Gastroesophageal sphincter (tissue), 4 donors: ENCODE data around the gene SNX13. TPM values are rescaled to one million over a fixed set of nuclear protein-coding genes. Genes with fewer than 3 reads are reported as not detected.

ENCODE experiments used
- ATAC-seq: fragments of 150-250 bp; one replicate; pipeline ENCODE4 v1.9.1; 2016; ENCODE audit warnings: mild to moderate bottlenecking, moderate library complexity
- H3K27ac ChIP-seq, 4 donors: fragments of 200-600 bp; sonication (generic) in 3 of 4; 1 replicate in 3 of 4; 2 replicates in 1 of 4; pipeline ENCODE4 v1.5.1; 2016 to 2019
- H3K27me3 ChIP-seq: fragments of 200-600 bp; sonication (generic); one replicate; pipeline ENCODE4 v1.5.1; 2019
- H3K36me3 ChIP-seq, 2 donors: fragments of 200-600 bp; sonication (generic); one replicate each; pipeline ENCODE4 v1.5.1; 2019; ENCODE audit warnings: control low read depth in 1 of 2
- H3K4me1 ChIP-seq, 3 donors: fragments of 200-600 bp; sonication (generic); 1 replicate in 2 of 3; 2 replicates in 1 of 3; pipeline ENCODE4 v1.5.1; 2016 to 2019; ENCODE audit warnings: control low read depth in 2 of 3
- H3K4me3 ChIP-seq, 2 donors: fragments of 200-600 bp; sonication (generic); one replicate each; pipeline ENCODE4 v1.5.1; 2019; ENCODE audit warnings: mild to moderate bottlenecking in 1 of 2, moderate library complexity in 1 of 2
- H3K9me3 ChIP-seq, 3 donors: fragments of 200-600 bp; sonication (generic); one replicate each; pipeline ENCODE4 v1.5.1; 2017 to 2019; ENCODE audit warnings: control low read depth in 2 of 3
- CTCF ChIP-seq, 4 experiments: fragments of 200-600 bp in 2 of 4; fragments of 450-650 bp in 2 of 4; sonication (generic) in 1 of 4; IDR thresholded peaks; one replicate each; pipeline ENCODE4 v1.5.1; 2017 to 2019; ENCODE audit warnings: antibody characterized with exemption in 4 of 4, mild to moderate bottlenecking in 2 of 4, moderate library complexity in 2 of 4
- EP300 ChIP-seq: sonication (generic); formaldehyde crosslinking; IDR thresholded peaks from one replicate; pipeline ENCODE4 v1.6.1; 2017; ENCODE audit warnings: antibody characterized with exemption, mild to moderate bottlenecking
- POLR2A ChIP-seq, 2 donors: fragments of 450-650 bp; IDR thresholded peaks; one replicate each; pipeline ENCODE4 v1.6.1; 2017; ENCODE audit warnings: antibody characterized with exemption in 2 of 2, mild to moderate bottlenecking in 2 of 2, moderate library complexity in 1 of 2
- POLR2AphosphoS5 ChIP-seq: sonication (generic); formaldehyde crosslinking; IDR thresholded peaks from one replicate; pipeline ENCODE4 v1.6.1; 2017; ENCODE audit warnings: antibody characterized with exemption
- WGBS, 2 donors: methylation state at CpG; one replicate each; pipeline ENCODE4 v1.1.5; 2018; ENCODE audit warnings: low coverage in 1 of 2; 5-methylcytosine and 5-hydroxymethylcytosine counted together
- total RNA-seq, 4 donors: library from RNA; depleted of rRNA; stranded (reverse); fragments of >200 nt; gene quantifications; one replicate each; pipeline ENCODE4 v1.1.0, GENCODE V29; 2016

Gene SNX13
- total RNA-seq, 4 donors from 2014 or later = 39.2 to 99.3 (median 57.0) TPM

GRCh38 chr7:17903337-17903736 is 37.0 kb downstream of the SNX13 start:
- H3K27me3 ChIP-seq = no peaks in the 10 kb centered on the region
- TF ChIP-seq CTCF (IDR thresholded peaks at IDR 0.05) = no peak
- no peak for TF ChIP-seq EP300
- no peak for TF ChIP-seq POLR2A (IDR thresholded peaks at IDR 0.05)
- TF ChIP-seq POLR2AphosphoS5 = no peak

GRCh38 chr7:17902599-17902998 is 37.7 kb downstream of the SNX13 start:
- WGBS, 2 donors = 87 to 98% methylated on average over 4 to 5 of the region's 5 CpGs
- H3K36me3 ChIP-seq = no peaks in the 10 kb centered on the region
- ATAC-seq = no peak
- no peak overlapping the region for H3K4me3 ChIP-seq
- no peaks in the 10 kb centered on the region for H3K27me3 ChIP-seq
- TF ChIP-seq EP300 (no peak), POLR2A (IDR thresholded peaks at IDR 0.05) (no peak), POLR2AphosphoS5 (no peak)
- no peak overlapping the region for H3K27ac ChIP-seq
- H3K4me1 ChIP-seq = no peaks in the 10 kb centered on the region
- no peaks in the 10 kb centered on the region for H3K9me3 ChIP-seq

More at GRCh38 chr7:17903337-17903736, 37.0 kb downstream of the SNX13 start:
- Histone ChIP-seq H3K36me3 (no peaks in the 10 kb centered on the region), H3K4me3 (no peak overlapping the region), H3K4me1 (no peaks in the 10 kb centered on the region), H3K27ac (no peak overlapping the region), H3K9me3 (no peaks in the 10 kb centered on the region)
- no peak for ATAC-seq

GRCh38 chr7:17900464-17900863 is 39.8 kb downstream of the SNX13 start:
- H3K9me3 ChIP-seq = no peaks in the 10 kb centered on the region
- TF ChIP-seq EP300 (no peak), POLR2AphosphoS5 (no peak), POLR2A (IDR thresholded peaks at IDR 0.05) (no peak), CTCF (IDR thresholded peaks at IDR 0.05) (no peak)
- H3K27ac ChIP-seq = no peak overlapping the region
- ATAC-seq = no peak
- no peaks in the 10 kb centered on the region for H3K4me1 ChIP-seq
- H3K4me3 ChIP-seq = no peak overlapping the region
- no peaks in the 10 kb centered on the region for H3K27me3 ChIP-seq
- no peaks in the 10 kb centered on the region for H3K36me3 ChIP-seq
- WGBS, 2 donors = 83% methylated on average over 1 of the region's 1 CpG; no CpG with 5 or more reads in 1 of the 2 donors

- WGBS, 2 donors = 84 to 89% methylated on average over 4 of the region's 4 CpGs
Observed at GRCh38 chr7:17898111-17898510, 42.2 kb downstream of the SNX13 start.

GRCh38 chr7:17887286-17887685 is 53.0 kb downstream of the SNX13 start:
- TF ChIP-seq POLR2A (IDR thresholded peaks at IDR 0.05) = no peak
- no peak for TF ChIP-seq CTCF (IDR thresholded peaks at IDR 0.05)
- no peak for TF ChIP-seq EP300
- no peak for TF ChIP-seq POLR2AphosphoS5

More at GRCh38 chr7:17898111-17898510, 42.2 kb downstream of the SNX13 start:
- no peak for ATAC-seq
- no peaks in the 10 kb centered on the region for H3K9me3 ChIP-seq
- H3K27me3 ChIP-seq = no peaks in the 10 kb centered on the region
- H3K4me3 ChIP-seq = no peak overlapping the region
- H3K4me1 ChIP-seq = no peaks in the 10 kb centered on the region
- TF ChIP-seq POLR2AphosphoS5 (no peak), CTCF (IDR thresholded peaks at IDR 0.05) (no peak), POLR2A (IDR thresholded peaks at IDR 0.05) (no peak), EP300 (no peak)
- no peak overlapping the region for H3K27ac ChIP-seq
- H3K36me3 ChIP-seq = no peaks in the 10 kb centered on the region

More at GRCh38 chr7:17887286-17887685, 53.0 kb downstream of the SNX13 start:
- ATAC-seq = no peak
- 87 to 96% methylated on average over 2 of the region's 2 CpGs for WGBS, 2 donors
- H3K4me1 ChIP-seq = no peaks in the 10 kb centered on the region
- H3K4me3 ChIP-seq = no peak overlapping the region
- H3K27me3 ChIP-seq = no peaks in the 10 kb centered on the region
- H3K9me3 ChIP-seq = no peaks in the 10 kb centered on the region
- no peak overlapping the region for H3K27ac ChIP-seq
- H3K36me3 ChIP-seq = peaks cover 0 to 76% of the 10 kb centered on the region in 2 donors
